ENCODE results near the gene YIPF7.
A peak's percentile ranks its signal among the peaks of the same experiment; 100 is the strongest.

YIPF7 gene

DNA sequence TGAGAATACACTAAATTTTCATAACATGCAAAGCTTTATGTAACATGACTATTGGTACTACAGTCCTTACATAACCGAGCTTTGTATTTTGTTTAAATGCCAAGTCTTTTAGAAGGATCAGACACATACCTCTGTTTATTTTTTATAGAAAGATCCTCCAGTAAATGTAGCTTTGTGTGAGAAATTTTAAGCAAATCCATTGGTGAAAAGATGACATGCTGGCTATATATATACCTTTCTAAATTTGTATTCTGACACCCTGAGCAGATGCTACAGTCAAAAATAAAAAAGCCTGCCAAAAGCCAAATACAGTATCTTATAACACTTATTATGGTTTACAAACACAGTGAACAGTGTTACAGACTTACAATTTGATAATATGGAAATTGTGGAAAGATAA lies at the start of gene YIPF7:
Gene YIPF7 (minus strand): TSS at position 201 of the 400 bp plus-strand sequence. CDS start 1,525 bp downstream, outside the sequence.
- DNase-seq (ENCODE audit: insufficient read length, low spot score) (no peak), FAIRE-seq (no peak)

DNA sequence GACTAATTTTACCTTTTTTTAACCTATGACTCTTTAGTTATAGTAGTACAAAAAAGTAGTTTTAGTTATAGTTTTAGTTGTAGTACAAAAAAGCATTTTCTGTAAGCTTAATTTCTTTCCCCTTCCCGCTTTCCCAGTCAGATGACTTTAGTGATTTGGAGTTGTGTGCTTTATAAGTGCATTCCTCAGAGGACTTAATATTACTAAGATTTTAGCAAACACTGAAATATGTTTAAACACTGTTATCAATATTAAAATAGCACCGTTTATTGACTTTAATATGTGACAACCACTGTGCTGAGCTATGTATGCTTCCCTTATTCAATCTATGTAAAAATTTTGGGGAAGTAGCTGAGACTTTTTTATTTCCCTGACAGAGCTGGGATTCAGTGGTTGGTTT lies 49.6 kb upstream of the YIPF7 start:
- FAIRE-seq: no peak
- no peak for DNase-seq (ENCODE audit: insufficient read length, low spot score)

DNA sequence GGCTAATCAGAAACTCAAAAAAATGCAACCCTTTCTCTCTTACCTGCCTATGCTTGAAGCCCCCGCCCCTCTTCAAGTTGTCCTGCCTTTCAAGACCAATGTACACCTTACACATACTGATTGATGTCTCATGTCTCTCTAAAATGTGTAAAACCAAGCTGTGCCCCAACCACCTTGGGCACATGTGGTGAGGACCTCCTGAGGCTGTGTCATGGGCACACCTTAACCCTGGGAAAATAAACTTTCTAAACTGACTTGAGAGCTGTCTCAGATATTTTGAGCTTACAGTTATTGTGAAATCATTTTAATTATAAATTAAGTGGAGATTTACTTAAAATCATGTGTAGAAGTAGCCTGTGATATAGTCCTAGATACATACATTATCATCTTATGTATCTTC lies 49.0 kb upstream of the YIPF7 start:
- FAIRE-seq: no peak
- no peak for DNase-seq (ENCODE audit: insufficient read length, low spot score)

DNA sequence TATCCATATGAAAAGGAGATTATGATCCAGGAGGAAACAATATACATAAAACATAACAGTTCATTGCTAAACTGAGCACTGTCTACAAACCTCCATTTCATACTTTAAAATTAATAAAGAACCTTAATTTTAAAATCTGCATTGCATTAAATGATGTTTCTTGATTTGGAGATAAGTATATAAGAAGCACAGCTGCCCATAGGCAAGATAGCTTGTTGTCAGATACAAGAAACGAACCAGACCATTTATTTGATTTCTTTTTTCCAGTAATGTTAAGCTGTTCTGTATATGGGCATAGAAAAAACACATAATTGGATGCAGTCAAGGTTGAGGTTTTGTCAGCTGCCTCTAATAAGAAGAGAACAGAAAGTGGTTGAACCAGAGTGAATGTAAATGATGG lies 33.2 kb upstream of the YIPF7 start:
- FAIRE-seq: no peak
- no peak for DNase-seq (ENCODE audit: insufficient read length, low spot score)

DNA sequence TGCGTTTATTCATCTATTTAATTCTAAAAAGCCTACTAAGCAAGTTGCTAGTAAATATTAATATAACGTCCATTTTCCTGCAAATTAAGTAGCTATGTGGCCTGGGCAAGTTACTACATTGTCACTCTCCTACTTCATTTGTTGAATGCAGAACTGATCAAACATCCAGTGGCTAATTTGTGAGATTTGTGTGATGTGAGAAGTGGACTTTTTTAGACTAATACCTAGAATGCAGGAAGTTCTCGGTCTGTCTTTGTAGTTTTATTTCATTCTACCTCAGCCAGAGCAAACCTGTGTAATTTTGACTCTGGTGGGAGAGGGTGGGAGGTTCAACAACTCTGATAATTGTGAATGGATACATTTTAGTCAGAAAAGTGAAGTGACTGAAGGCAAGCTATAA lies 27.6 kb upstream of the YIPF7 start:
- peak; percentile 78 for FAIRE-seq
- DNase-seq (ENCODE audit: insufficient read length, low spot score): no peak

DNA sequence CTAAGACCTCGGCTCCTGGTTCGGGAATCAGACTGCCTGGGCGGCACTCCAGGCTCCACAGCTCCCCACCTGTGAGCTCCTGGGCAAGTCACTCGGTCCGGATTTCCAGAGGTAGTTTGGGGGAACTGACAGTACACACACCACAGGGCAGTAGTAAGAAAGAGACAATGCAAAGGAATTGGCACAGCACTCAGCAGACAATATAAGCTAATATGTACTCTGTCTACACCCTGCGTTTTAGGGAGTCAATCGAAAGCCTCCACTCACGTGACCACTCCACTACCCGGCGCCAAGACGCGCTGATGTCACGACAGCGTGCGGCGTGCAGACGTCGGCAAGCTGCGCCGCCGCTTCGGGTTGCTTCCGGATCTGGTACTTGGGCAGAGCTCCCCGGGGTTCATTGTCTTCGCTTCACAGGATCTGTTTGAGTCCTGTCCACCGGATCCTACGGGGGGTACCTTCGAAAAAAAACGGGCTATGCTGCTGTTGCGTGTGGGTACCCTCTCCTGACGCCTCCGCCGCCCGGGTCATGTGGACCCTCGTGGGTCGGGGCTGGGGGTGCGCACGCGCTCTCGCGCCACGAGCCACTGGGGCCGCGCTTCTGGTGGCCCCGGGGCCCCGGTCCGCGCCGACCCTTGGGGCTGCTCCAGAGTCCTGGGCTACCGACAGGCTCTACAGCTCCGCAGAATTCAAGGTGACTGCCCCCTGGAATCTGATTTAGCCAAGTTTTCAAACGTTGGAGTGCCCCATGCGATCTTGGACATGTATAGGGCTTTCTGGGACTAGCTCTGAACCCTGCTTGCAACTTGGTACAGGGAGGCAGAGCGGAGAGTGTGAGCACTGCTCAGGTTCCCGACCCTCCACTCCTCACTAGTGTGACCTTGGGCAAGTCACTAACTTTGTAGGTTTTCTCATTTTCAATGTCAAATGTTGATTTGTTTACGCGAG lies 26.9 kb upstream of the YIPF7 start, which contains the start of gene GUF1:
Gene GUF1 (plus strand): TSS at position 327 of the 948 bp plus-strand sequence. CDS start 203 bp downstream, at position 530.
- peak; percentile 92 for FAIRE-seq
- DNase-seq (ENCODE audit: insufficient read length, low spot score): peak; percentile 62

DNA sequence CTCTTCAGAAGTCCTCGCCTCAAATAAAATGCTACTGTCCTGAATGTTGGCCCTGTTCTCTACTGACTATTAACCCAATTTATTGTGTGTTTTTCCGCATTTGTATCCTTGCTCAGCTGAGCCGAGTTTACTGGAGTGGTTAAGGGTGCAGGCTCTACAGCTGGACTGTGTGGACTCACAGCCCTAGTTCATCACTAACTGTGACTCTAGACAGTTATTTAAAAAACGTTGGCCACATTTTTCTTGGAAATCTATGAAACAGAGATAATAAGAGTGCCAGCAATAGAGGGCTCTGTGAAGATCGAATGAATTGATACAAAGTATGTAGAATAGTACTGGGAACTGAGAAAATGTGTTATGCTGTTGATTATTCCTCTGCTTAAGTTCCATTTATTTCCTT lies 23.9 kb upstream of the YIPF7 start:
- DNase-seq (ENCODE audit: insufficient read length, low spot score) (no peak), FAIRE-seq (no peak)

DNA sequence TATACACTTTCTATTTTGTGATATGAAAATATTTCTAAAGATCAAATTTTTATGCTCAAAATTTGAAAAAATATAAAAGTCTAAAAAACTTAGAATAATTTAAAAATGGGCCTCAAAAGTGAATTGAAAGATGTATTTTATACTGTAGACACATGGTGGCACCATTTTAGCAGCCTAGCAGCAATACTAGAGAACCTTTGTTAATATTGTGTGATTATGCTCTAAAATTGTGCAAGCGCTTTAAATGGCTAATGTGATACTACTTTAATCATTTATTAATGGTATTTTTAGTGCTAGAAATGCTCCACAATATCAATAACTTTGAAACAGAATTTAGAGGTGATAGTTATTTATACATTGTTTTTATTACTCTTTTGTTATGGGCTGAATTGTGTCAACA lies 23.0 kb upstream of the YIPF7 start:
- peak; percentile 62 for FAIRE-seq
- DNase-seq (ENCODE audit: insufficient read length, low spot score): no peak

DNA sequence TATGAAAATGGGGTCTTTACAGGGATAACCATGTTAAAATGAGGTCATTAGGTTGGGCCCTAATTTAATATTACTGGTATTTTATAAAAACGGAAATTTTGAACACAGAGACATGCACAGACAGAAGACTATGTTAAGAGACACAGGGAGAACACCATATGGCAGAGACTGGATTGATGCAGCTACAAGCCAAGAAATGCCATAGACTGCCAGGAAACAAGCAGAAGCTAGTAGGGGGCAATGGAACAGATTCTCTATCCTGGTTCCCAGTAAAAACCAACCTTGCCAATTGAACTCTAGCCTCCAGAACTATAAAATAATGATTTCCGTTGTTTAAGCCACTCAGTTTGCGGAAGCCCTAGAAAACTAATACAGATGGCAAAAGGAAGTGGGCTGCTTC lies 20.2 kb upstream of the YIPF7 start:
- FAIRE-seq: no peak

DNA sequence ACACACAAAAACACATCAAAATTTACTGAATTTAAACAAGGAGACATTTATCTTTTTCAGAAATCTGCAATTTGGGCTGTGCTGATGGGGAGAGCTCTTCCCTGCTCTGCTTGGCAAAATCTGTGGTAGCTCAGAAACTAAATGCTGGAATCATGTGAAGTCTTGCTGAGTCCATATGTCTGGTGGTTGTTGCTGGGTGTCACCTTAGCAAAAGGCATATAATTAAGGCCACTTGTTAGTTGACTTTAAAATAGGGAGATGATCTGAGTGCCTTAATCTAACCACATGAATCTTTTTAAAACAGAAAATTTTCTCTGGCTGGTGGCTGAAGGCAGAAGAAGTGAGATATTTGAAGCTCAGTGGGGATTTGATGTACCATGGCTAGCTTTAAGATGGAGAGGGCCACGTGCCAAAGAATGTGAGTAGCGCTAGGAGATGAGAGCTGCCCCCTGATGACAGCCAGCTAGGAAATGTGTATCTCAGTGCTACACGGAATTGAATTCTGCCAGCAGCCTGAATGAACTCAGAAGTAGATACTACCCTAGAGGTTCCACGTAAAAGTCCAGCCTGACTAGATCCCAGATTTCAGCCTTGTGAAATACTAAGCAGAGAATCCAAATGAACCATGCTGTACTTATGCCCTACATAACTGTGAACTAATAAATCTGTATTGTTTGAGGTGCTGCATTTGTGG lies 19.2 kb upstream of the YIPF7 start:
- FAIRE-seq (no peak), DNase-seq (ENCODE audit: insufficient read length, low spot score) (no peak)

More for the DNA sequence above, 20.2 kb upstream of the YIPF7 start:
- DNase-seq (ENCODE audit: insufficient read length, low spot score): no peak

DNA sequence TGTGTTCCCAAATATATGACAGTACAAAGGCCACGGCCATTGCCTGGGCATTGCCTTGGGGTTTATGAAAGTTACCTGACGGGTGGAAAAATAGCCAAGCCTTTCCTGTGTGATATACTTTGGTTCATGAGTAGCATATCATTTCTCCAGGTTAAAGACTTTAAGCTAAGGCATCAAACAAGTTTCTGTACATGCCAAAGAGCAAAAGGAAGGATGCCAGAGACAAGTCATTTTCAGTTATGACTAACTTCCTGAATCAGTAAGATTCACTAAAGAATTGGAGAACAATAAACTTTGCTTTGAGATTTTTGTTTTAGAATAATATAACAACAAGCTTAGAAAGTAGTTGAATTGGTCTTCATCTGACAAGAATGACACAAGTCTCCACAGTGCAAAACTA lies 17.1 kb upstream of the YIPF7 start:
- FAIRE-seq (no peak), DNase-seq (ENCODE audit: insufficient read length, low spot score) (no peak)

DNA sequence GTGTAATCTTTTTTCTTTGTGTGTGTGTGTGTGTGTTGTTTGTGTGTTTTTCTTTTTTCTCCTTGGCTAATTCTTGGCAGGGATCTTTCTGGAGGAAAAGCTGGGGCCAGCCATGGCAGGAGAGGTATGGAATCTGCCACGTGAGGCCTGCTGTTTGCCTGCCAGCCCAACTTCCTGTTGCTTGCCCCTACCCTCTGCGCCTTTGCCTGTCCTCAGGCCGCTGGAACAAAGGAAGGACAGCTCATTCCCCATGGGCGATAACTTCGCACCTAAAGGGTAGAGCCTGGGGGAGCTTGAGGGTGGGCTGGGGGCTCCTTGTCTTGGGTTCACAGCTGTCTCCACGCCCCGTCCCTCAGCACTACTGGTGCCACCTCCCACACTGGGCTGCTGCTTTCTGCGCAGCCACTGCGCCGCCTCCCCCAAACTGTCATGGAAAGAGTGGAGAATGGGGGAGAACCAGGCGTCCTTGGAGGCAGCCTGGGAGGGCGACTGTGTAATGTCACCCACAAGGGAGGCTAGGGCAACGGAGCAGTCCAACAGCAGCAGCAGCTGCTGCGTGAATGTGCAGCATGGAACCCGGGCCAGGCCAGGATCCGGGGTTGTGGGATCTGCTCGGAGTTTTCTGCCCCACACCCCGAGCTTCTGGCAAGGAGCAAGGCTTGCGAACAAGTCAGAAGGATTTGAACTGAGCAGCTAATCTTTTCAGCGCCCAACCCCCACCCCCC lies 12.3 kb upstream of the YIPF7 start:
- DNase-seq (ENCODE audit: insufficient read length, low spot score) (no peak), FAIRE-seq (no peak)

DNA sequence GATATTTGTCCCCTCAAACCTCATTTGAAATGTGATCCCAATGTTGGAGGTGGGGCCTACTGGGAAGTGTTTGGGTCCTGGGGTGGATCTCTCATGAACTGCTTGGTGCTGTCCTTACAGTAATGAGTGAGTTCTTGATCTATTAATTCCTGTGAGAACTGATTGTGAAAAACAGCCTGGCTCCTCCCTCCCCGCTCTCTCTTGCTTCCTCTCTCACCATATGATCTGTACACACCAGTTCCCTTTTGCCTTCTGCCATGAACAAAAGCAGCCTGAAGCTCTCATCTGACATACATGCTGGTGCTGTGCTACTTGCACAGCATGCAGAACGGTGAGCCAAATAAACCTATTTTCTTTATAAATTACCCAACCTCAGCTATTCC lies 11.2 kb upstream of the YIPF7 start:
- no peak for FAIRE-seq

DNA sequence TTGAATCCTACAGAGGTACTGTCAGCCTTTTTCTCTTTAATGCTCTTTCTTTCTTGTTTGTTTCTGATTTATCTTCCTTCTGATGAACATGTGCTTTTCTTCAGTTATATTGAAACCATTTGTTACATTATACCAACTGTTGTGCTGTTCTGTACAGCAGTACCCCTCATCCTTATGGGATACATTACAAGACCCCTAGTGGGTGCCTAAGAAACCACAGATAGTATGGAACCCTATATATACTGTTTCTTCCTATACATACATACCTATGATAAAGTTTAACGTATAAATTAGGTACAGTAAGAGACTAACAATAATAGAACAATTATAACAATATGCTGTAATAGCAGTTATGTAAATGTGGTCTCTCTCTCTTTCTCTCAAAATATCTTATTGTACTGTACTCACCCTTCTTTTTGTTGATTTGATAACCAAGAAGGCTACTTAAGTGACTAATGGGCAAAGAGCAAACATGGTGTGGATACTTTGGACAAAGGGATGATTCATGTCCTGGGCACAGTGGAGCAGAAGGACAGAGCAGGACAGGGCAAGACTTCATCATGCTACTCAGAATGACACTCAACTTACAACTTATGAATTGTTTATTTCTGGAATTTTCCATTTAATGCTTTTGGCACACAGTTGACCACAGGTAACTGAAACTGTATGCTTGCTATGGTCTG lies 10.7 kb upstream of the YIPF7 start:
- FAIRE-seq (no peak), DNase-seq (ENCODE audit: insufficient read length, low spot score) (no peak)

More for the DNA sequence above, 11.2 kb upstream of the YIPF7 start:
- DNase-seq (ENCODE audit: insufficient read length, low spot score): no peak

DNA sequence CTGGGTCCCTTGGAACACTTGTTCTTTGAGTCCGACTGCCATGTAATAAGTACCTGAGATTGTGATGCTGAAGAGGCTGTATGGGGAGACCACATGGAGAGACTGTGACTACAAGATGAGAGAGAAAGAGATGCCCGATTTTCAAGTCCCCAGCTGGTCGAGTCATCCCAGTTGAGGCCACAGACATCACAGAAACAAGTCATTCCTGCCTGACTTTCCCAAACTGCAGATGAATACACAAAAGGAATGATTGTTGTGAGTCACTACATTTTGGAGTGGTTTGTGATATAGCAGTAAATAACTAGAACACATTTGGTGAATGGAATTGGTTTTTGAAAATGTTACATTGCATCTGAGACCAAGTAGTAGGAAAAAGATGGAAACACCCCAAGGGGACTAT lies 9.0 kb upstream of the YIPF7 start:
- DNase-seq (ENCODE audit: insufficient read length, low spot score) (no peak), FAIRE-seq (no peak)

DNA sequence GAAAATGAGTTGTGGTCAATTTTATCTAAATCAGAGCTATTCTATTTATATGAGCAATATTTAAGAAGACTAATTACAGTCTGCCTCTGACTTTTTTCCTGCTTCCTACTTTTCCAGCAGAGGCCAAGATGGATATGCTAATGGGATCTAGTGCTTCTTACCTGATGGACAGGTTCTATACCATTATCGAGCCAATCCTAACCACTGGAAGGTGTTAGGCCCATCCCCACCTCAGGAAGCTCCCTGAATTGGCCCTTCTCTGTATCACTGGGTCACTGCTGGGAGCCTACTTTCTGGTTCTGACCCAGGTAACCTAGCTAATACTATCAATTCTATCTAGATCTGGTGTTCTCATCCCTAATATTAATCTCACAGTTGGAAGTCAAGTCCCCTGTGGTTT lies 577 bp upstream of the YIPF7 start:
- DNase-seq (ENCODE audit: insufficient read length, low spot score) (no peak), FAIRE-seq (no peak)

DNA sequence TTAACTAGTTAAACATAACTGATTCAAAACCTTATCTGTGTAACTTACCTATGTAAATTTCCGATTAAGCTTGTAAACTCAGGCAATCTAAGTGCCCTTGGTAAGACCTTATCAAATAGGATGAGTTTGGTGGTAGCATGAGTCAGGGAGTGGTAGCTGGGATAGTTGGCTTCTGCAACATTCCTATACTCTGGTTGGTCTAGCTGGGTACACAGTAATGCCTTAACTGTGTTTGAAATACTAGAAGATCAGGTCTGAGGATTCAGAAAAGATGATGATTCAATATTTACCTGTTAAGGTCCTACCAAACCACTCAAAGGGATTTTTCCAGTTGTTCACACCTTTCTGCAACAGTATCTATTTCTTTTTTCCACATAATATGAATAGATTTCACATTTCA lies 5.3 kb downstream of the YIPF7 start:
- DNase-seq (ENCODE audit: insufficient read length, low spot score) (no peak), FAIRE-seq (no peak)

DNA sequence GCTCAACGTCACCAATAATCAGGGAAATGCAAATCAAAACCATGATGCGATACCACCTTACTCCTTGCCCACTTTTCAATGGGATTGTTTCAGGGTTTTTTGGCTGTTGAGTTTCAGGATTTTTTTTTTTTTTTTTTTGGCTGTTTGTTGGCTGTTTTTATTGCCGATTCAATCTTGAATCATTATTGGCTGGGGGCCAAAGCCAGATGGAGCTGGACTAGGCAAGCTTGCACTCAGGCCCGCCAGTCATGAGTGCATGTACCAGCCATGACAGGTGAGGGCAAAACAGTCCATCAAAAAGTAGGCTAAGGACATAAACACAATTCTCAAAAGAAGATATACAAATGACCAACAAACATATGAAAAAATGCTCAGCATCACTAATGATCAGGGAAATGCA lies 13.3 kb downstream of the YIPF7 start:
- DNase-seq (ENCODE audit: insufficient read length, low spot score) (no peak), FAIRE-seq (no peak)

DNA sequence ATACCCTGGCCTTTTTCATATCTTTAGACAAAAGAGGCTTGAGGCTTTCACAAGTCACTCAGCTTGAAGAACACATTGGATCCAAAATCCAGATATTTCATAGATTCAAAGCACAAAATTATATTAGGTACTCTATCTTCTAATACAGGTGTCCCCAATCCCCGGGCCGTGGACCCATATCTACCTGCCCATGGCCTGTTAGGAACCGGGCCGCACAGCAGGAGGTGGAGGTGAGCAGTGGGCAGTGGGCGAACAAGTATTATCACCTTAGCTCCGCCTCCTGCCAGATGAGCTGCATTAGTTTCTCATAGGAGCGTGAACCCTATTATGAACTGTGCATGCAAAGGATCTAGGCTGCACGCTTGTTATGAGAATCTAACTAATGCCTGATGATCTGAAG lies 18.7 kb downstream of the YIPF7 start:
- DNase-seq (ENCODE audit: insufficient read length, low spot score) (no peak), FAIRE-seq (no peak)

DNA sequence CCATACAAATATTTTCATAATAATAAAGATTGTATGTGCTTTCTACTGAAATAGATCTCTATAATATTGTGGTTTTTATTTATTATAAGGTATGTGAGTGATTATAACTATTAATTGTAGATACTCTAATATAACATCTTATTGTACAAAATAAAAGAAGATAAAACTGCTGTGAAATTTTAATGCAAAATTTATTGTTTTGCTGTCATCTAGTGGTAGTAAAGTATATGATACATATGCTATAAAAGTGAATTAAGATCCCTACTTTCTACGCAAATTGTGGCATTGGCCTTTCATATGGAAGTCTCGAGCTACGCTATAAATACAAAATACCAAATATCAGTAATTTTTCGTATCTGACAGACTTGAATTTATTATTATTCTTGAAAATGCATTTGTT lies 19.3 kb downstream of the YIPF7 start:
- FAIRE-seq: no peak
- no peak for DNase-seq (ENCODE audit: insufficient read length, low spot score)
